Measurements from ENCODE around the gene COLEC12.

- TF ChIP-seq, protein P1, sequence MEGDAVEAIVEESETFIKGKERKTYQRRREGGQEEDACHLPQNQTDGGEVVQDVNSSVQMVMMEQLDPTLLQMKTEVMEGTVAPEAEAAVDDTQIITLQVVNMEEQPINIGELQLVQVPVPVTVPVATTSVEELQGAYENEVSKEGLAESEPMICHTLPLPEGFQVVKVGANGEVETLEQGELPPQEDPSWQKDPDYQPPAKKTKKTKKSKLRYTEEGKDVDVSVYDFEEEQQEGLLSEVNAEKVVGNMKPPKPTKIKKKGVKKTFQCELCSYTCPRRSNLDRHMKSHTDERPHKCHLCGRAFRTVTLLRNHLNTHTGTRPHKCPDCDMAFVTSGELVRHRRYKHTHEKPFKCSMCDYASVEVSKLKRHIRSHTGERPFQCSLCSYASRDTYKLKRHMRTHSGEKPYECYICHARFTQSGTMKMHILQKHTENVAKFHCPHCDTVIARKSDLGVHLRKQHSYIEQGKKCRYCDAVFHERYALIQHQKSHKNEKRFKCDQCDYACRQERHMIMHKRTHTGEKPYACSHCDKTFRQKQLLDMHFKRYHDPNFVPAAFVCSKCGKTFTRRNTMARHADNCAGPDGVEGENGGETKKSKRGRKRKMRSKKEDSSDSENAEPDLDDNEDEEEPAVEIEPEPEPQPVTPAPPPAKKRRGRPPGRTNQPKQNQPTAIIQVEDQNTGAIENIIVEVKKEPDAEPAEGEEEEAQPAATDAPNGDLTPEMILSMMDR (IDR thresholded peaks at IDR 0.05; ENCODE audit: low read depth, low read length) = no peak
- TF ChIP-seq POLR2A (IDR thresholded peaks at IDR 0.05; ENCODE audit: extremely low read depth, insufficient read length) = no peak
- no peak for TF ChIP-seq MYC (IDR thresholded peaks at IDR 0.05; ENCODE audit: low read depth, low read length)
Measured at GRCh38 chr18:463403-463802, 37.1 kb downstream of the COLEC12 start.
